PFSK-1 (cell line): Measurements from ENCODE around the gene CACNB1.

Experiments used
- FOXP2 ChIP-seq: optimal IDR thresholded peaks from 2 replicates; pipeline ENCODE3; 2011; ENCODE audit warnings: borderline replicate concordance, control low read depth, inconsistent platforms; ENCODE audit not compliant: insufficient read depth; ENCODE audit errors: extremely low read length, extremely low read depth
- POLR2AphosphoS5 ChIP-seq: IDR thresholded peaks from 2 replicates; pipeline ENCODE4 v1.6.1; 2012; ENCODE audit warnings: low read depth, mild to moderate bottlenecking, control low read depth, low read length, moderate library complexity
- REST ChIP-seq, 2 experiments: IDR thresholded peaks; 2 replicates each; pipeline versions ENCODE4 v1.6.1 to v1.8.0; 2011 to 2012; ENCODE audit warnings: low read depth in 2 of 2, low read length in 2 of 2, control low read depth in 1 of 2, inconsistent platforms in 1 of 2, mild to moderate bottlenecking in 1 of 2, moderate library complexity in 1 of 2; ENCODE audit not compliant: insufficient read depth in 1 of 2
- SIN3A ChIP-seq: IDR thresholded peaks from 2 replicates; pipeline ENCODE4 v1.6.1; 2012; ENCODE audit warnings: mild to moderate bottlenecking, low read length, moderate library complexity, borderline replicate concordance; ENCODE audit not compliant: insufficient read depth
- TAF1 ChIP-seq: IDR thresholded peaks from 2 replicates; pipeline ENCODE4 v1.6.1; 2012; ENCODE audit warnings: low read length, control low read depth, borderline replicate concordance; ENCODE audit not compliant: insufficient read depth

The CACNB1 gene

DNA sequence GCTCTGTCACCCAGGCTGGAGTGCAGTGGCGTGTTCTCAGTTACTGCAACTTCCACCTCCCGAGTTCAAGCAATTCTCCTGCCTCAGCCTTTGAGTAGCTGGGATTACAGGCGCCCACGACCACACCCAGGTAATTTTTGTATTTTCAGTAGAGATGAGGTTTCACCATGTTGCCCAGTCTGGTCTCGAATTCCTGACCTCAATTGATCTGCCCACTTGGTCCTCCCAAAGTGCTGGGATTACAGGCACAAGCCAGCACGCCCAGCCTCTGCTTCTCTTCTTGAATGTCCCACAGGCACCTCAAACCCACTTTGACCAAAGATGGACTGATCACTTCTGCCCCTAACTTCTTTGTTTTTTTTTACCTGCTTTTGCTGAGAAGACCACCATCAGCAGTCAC is 26.9 kb downstream of the CACNB1 start:
- TF ChIP-seq SIN3A (no peak), TAF1 (no peak), POLR2AphosphoS5 (no peak), FOXP2 (no peak), REST (IDR thresholded peaks at IDR 0.05; ENCODE audit: insufficient read depth in 1 of 2, low read depth in 2 of 2, low read length in 2 of 2) (no peak)

GRCh38 chr17:39170109-39170508 is 27.4 kb downstream of the CACNB1 start:
- TF ChIP-seq SIN3A: no peak
- no peak for TF ChIP-seq POLR2AphosphoS5
- no peak for TF ChIP-seq TAF1
- no peak for TF ChIP-seq FOXP2
- no peak for TF ChIP-seq REST (IDR thresholded peaks at IDR 0.05; ENCODE audit: insufficient read depth in 1 of 2, low read depth in 2 of 2, low read length in 2 of 2)

DNA sequence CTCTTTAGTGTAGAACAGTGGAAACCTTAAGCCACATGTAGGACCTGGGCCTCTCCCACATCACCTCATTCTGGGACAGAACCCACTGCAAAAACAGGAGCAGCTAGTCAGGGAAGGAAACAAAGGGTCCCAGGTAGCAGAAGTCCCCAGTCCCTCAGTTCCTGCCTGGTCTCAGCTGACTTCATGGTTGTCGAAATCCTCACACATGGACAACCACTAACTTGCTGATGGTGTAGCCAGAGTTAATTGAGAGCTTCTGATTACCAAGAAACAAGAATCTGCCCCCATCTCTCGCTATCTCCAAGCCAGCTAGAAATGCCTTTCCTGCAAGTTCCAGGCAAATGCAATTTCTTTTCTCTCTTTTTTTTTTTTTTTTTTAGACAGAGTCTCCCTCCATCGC is 28.0 kb downstream of the CACNB1 start:
- TF ChIP-seq SIN3A (no peak), FOXP2 (no peak), TAF1 (no peak), POLR2AphosphoS5 (no peak), REST (IDR thresholded peaks at IDR 0.05; ENCODE audit: insufficient read depth in 1 of 2, low read depth in 2 of 2, low read length in 2 of 2) (no peak)

GRCh38 chr17:39169101-39169500 is 28.4 kb downstream of the CACNB1 start:
- TF ChIP-seq POLR2AphosphoS5 (no peak), TAF1 (no peak), SIN3A (no peak), REST (IDR thresholded peaks at IDR 0.05; ENCODE audit: insufficient read depth in 1 of 2, low read depth in 2 of 2, low read length in 2 of 2) (no peak), FOXP2 (no peak)

- no peak for TF ChIP-seq REST (IDR thresholded peaks at IDR 0.05; ENCODE audit: insufficient read depth in 1 of 2, low read depth in 2 of 2, low read length in 2 of 2)
- TF ChIP-seq FOXP2: no peak
- no peak for TF ChIP-seq POLR2AphosphoS5
- TF ChIP-seq TAF1: no peak
- no peak for TF ChIP-seq SIN3A
Observed at GRCh38 chr17:39167476-39167875, 30.0 kb downstream of the CACNB1 start.
